Stimulated activated CD4-positive, alpha-beta T cell treated with anti-CD3 and anti-CD28 coated beads, Interleukin-12 subunit alpha, Interleukin-12 subunit beta, amount 100 ng/mL, for 48 hours (primary cell): ENCODE measurements around the gene DPP3.
A peak's percentile ranks its signal among the peaks of the same experiment; 100 is the strongest.
"Not testable (repeated sequence)": the region's sequence is repeated elsewhere in the genome, so short reads cannot be mapped to it uniquely, and the experiment has no call there.

Experiments used
- DNase-seq, 3 donors: peaks; one replicate each; pipeline ENCODE4 v3.0.0-alpha.2; 2020; ENCODE audit warnings: low read depth in 2 of 3, low spot score in 1 of 3

DPP3 gene

GRCh38 chr11:66464116-66464515 is 16.1 kb upstream of the DPP3 start:
- not testable (repeated sequence) for DNase-seq

GRCh38 chr11:66464916-66465315 is 15.3 kb upstream of the DPP3 start:
- DNase-seq: no peak

- no peak for DNase-seq
Observed at GRCh38 chr11:66465373-66466224, 14.6 kb upstream of the DPP3 start.

GRCh38 chr11:66466225-66467033 is 13.8 kb upstream of the DPP3 start, which contains the start of gene PELI3:
Gene PELI3 (plus strand): TSS chr11:66466905. CDS start chr11:66468129, 1,224 bp downstream.
- peak; percentile 91 to 99 (median 91) for DNase-seq

GRCh38 chr11:66467034-66467659 is 13.1 kb upstream of the DPP3 start:
- DNase-seq: peak in 1 of 3 donors; percentile 34

- no peak for DNase-seq
Observed at GRCh38 chr11:66467756-66468155, 12.5 kb upstream of the DPP3 start.

GRCh38 chr11:66468691-66469090 is 11.5 kb upstream of the DPP3 start:
- no peak for DNase-seq

- DNase-seq: no peak
Observed at GRCh38 chr11:66469441-66469840, 10.8 kb upstream of the DPP3 start.

GRCh38 chr11:66470015-66470414 is 10.2 kb upstream of the DPP3 start:
- DNase-seq: no peak

- no peak for DNase-seq
Observed at GRCh38 chr11:66471142-66471541, 9.1 kb upstream of the DPP3 start.

- no peak for DNase-seq
Observed at GRCh38 chr11:66472054-66472453, 8.2 kb upstream of the DPP3 start.

GRCh38 chr11:66473167-66473566 is 7.1 kb upstream of the DPP3 start:
- DNase-seq: no peak

GRCh38 chr11:66473608-66474515 is 6.4 kb upstream of the DPP3 start:
- no peak for DNase-seq

- DNase-seq: no peak
Observed at GRCh38 chr11:66475349-66476172, 4.7 kb upstream of the DPP3 start.

GRCh38 chr11:66476173-66476840 is 3.9 kb upstream of the DPP3 start:
- DNase-seq: no peak

GRCh38 chr11:66476841-66477251 is 3.4 kb upstream of the DPP3 start:
- no peak for DNase-seq

- DNase-seq: no peak
Observed at GRCh38 chr11:66477263-66478201, 2.7 kb upstream of the DPP3 start.
